Measurements from ENCODE around the gene GPR132.

GRCh38 chr14:105078294-105078693, 13.1 kb upstream of the GPR132 start:
- no peak for TF ChIP-seq BRD4 (IDR thresholded peaks at IDR 0.05)
- no peak for TF ChIP-seq CTCF (IDR thresholded peaks at IDR 0.05 in 2 of 3, conservative IDR thresholded peaks at IDR 0.05 in 1 of 3; ENCODE audit: insufficient read depth in 2 of 3, low read depth in 1 of 3, low read length in 3 of 3)
- TF ChIP-seq HBP1 (CRISPR knock-in tag; IDR thresholded peaks at IDR 0.05) = no peak
- no peak for TF ChIP-seq YY1 (IDR thresholded peaks at IDR 0.05; ENCODE audit: borderline replicate concordance in 1 of 3, control insufficient read depth in 1 of 3, extremely low read depth in 1 of 3, insufficient read depth in 3 of 3, insufficient read length in 1 of 3, insufficient replicate concordance in 2 of 3, low read depth in 1 of 3, low read length in 2 of 3)
- no peak for TF ChIP-seq NFE2L1 (tag; IDR thresholded peaks at IDR 0.05; ENCODE audit: borderline replicate concordance, low read depth)
- TF ChIP-seq RAD21 (CRISPR knock-in tag; conservative IDR thresholded peaks at IDR 0.05 in 1 of 2, IDR thresholded peaks at IDR 0.05 in 1 of 2) = no peak
- TF ChIP-seq EZH2 (IDR thresholded peaks at IDR 0.05; ENCODE audit: borderline replicate concordance, low read depth, low read length) = no peak
- TF ChIP-seq ZNF23 (CRISPR knock-in tag; IDR thresholded peaks at IDR 0.05) = no peak
- no peak for TF ChIP-seq HDGF (IDR thresholded peaks at IDR 0.05)

Measured in K562 (cell line).